Ishikawa (cell line): ENCODE data around the gene RLN3.
A peak's percentile ranks its signal among the peaks of the same experiment; 100 is the strongest.

Source experiments
- CEBPB ChIP-seq: IDR thresholded peaks from 2 replicates; pipeline ENCODE4 v1.6.1; 2012
- CREB1 ChIP-seq: IDR thresholded peaks from 2 replicates; pipeline ENCODE4 v1.6.1; 2012; ENCODE audit warnings: low read depth
- EGR1 ChIP-seq: IDR thresholded peaks from 2 replicates; pipeline ENCODE4 v1.6.1; 2012
- EP300 ChIP-seq: IDR thresholded peaks from 2 replicates; pipeline ENCODE4 v1.6.1; 2012; ENCODE audit warnings: borderline replicate concordance
- FOXM1 ChIP-seq: IDR thresholded peaks from 2 replicates; pipeline ENCODE4 v1.6.1; 2012; ENCODE audit warnings: low read depth, borderline replicate concordance
- NFIC ChIP-seq: IDR thresholded peaks from 2 replicates; pipeline ENCODE4 v1.6.1; 2012
- RAD21 ChIP-seq: IDR thresholded peaks from 2 replicates; pipeline ENCODE4 v1.6.1; 2012; ENCODE audit warnings: low read depth
- TAF1 ChIP-seq: IDR thresholded peaks from 2 replicates; pipeline ENCODE4 v1.6.1; 2012; ENCODE audit warnings: low read depth, mild to moderate bottlenecking
- TCF12 ChIP-seq: IDR thresholded peaks from 2 replicates; pipeline ENCODE4 v1.6.1; 2012; ENCODE audit warnings: low read depth
- TEAD4 ChIP-seq: IDR thresholded peaks from 2 replicates; pipeline ENCODE4 v1.6.1; 2012
- YY1 ChIP-seq: IDR thresholded peaks from 2 replicates; pipeline ENCODE4 v1.6.1; 2012; ENCODE audit warnings: low read depth
- ZBTB7A ChIP-seq: IDR thresholded peaks from 2 replicates; pipeline ENCODE4 v1.6.1; 2012; ENCODE audit warnings: low read depth
- TF ChIP-seq, protein P1 (sequence below): IDR thresholded peaks from 2 replicates; pipeline ENCODE4 v1.6.1; 2012; ENCODE audit warnings: low read depth, mild to moderate bottlenecking
- TF ChIP-seq, protein P2 (sequence below): IDR thresholded peaks from 2 replicates; pipeline ENCODE4 v1.6.1; 2012
- TF ChIP-seq, protein P3 (sequence below): IDR thresholded peaks from 2 replicates; pipeline ENCODE4 v1.6.1; 2012

RLN3 gene

DNA sequence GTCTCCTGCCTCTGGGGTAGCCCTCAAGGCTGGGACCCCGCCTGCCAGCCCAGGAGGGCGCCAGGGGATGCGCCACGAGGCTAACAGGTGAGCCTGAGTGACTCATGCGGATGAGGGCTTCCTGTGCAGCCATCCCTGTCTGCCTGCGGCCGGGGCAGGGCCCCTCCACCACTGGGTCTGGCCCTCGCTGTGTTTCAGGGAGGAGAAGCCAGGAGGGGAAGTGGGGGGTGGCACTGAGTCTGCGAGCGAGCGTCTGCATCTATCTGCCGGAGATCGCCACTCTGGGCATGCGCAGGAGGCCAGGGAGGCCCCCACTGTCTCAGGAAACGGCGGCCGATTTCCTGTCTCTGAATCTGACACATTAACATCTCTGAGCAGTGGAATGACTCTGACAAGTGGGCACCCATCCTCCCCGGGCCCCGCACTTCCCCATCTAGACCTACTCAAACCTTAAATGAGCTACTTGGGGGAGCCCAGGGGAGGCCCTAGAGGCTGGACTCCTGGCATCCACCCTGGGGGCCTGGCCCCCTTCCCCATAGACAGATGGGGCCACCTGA, 41.5 kb upstream of the RLN3 start:
- TF ChIP-seq, protein P1, sequence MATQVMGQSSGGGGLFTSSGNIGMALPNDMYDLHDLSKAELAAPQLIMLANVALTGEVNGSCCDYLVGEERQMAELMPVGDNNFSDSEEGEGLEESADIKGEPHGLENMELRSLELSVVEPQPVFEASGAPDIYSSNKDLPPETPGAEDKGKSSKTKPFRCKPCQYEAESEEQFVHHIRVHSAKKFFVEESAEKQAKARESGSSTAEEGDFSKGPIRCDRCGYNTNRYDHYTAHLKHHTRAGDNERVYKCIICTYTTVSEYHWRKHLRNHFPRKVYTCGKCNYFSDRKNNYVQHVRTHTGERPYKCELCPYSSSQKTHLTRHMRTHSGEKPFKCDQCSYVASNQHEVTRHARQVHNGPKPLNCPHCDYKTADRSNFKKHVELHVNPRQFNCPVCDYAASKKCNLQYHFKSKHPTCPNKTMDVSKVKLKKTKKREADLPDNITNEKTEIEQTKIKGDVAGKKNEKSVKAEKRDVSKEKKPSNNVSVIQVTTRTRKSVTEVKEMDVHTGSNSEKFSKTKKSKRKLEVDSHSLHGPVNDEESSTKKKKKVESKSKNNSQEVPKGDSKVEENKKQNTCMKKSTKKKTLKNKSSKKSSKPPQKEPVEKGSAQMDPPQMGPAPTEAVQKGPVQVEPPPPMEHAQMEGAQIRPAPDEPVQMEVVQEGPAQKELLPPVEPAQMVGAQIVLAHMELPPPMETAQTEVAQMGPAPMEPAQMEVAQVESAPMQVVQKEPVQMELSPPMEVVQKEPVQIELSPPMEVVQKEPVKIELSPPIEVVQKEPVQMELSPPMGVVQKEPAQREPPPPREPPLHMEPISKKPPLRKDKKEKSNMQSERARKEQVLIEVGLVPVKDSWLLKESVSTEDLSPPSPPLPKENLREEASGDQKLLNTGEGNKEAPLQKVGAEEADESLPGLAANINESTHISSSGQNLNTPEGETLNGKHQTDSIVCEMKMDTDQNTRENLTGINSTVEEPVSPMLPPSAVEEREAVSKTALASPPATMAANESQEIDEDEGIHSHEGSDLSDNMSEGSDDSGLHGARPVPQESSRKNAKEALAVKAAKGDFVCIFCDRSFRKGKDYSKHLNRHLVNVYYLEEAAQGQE, result no peak
- TF ChIP-seq TAF1, result no peak
- TF ChIP-seq, protein P2, sequence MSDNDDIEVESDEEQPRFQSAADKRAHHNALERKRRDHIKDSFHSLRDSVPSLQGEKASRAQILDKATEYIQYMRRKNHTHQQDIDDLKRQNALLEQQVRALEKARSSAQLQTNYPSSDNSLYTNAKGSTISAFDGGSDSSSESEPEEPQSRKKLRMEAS, result peak; percentile 66
- TF ChIP-seq TCF12, result peak; percentile 21; the same call in 1 of the 2 replicates

DNA sequence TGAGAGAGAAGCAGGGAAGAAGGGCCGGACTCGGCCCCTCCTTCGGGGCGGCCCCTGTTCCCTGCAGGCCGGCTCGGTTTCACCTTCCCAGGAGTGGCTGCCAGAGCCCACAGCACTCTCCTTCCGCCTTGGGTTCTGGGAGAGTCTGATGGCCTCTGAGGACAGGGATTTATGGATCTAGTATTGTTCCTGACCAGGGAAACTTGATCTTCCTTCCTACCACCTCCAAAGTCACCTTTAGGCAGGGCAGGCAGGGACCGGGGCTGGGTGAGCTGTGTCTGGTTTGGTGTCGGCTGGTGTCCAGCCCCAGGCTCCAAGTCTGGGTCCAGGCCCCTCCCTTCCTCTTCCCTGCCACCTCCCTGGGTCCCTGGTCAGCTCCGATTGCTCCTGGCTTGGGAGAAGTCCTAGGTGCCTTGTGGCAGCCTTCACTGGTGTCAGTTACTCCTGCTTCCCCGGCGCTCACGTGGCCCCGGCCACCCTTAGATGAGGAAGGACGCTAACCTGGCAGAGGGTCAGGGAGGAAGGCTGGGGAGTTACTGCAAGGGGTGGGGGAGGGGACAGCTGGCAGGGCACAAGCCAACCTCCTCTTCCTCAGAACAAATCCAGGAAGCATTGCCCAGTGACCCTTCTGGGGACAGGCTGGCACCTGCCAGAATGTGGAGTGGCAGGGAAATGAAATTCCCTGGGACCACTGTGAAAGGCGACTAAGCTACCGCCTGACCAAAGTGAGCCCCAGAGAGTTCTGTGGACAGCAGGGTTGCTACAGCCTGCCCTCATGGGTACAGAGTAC, 40.7 kb upstream of the RLN3 start:
- no peak for TF ChIP-seq EP300
- TF ChIP-seq, protein P3, sequence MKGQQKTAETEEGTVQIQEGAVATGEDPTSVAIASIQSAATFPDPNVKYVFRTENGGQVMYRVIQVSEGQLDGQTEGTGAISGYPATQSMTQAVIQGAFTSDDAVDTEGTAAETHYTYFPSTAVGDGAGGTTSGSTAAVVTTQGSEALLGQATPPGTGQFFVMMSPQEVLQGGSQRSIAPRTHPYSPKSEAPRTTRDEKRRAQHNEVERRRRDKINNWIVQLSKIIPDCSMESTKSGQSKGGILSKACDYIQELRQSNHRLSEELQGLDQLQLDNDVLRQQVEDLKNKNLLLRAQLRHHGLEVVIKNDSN, result peak; percentile 79
- TF ChIP-seq, protein P2, result 0 out of 2 replicates have a peak, but pooled peaks have one; percentile 39

DNA sequence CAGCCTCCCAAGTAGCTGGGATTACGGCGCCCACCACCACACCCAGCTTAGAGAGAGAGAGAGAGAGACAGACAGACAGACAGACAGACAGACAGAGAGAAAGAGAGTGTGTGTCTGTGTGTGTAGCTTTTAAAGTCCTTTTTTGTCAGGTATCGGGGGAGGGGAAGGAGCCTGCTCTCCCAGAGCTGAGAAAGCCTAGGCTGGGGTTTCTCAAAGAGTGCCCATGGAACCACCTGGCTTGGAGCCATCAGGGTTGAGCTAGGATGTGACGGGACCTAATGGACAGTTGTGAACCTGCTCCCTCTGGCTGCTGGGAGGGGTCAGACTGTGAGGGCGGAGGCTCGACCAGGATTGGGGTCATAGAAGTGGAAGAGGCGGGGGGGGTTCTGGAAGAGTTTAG, 38.5 kb upstream of the RLN3 start:
- no peak for TF ChIP-seq CEBPB
- TF ChIP-seq, protein P2, result no peak
- no peak for TF ChIP-seq CREB1
- TF ChIP-seq FOXM1, result no peak
- no peak for TF ChIP-seq ZBTB7A
- TF ChIP-seq, protein P3, result no peak
- no peak for TF ChIP-seq YY1
- TF ChIP-seq NFIC, result no peak
- no peak for TF ChIP-seq EP300
- TF ChIP-seq, protein P1, result no peak
- TF ChIP-seq TAF1, result no peak
- TF ChIP-seq TEAD4, result no peak
- TF ChIP-seq RAD21, result no peak
- no peak for TF ChIP-seq TCF12
- no peak for TF ChIP-seq EGR1

DNA sequence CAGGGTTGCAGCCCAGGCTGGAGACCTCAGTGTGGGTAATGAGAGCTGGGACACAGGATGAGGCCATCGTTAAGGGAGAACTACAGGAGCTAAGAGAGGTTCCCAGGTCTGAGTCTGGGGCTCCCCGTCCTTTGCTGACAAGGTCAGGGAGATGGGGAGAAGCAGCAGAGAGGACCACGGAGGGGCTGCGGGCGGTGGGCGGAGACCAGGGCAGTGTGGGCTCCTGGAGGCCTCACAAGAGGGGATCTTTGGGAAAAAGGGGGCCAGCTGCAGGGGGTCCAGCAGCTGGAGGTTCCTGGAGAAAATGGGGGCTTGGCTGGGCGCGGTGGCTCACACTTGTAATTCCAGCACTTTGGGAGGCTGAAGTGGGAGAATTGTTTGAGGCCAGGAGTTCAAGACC, 37.9 kb upstream of the RLN3 start:
- TF ChIP-seq ZBTB7A (no peak), FOXM1 (no peak), CEBPB (no peak), RAD21 (no peak)

DNA sequence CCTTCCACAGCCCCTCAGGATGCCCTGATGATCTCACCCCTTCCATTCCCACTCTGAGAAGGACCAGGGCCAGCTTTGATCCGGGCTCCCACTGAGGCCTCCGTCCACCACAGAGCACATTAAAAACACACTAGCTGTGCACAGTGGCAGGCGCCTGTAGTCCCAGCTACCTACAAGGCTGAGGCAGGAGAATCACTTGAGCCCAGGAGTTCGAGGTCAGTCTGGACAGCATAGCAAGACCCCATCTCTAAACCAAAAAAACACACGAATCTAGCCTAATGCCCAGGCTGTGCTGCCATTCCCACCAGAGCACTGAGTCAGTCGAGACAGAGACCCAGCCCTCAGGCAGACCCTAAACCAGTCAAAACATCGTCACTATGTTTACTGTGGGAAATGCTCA, 35.9 kb upstream of the RLN3 start:
- TF ChIP-seq CEBPB, result no peak

DNA sequence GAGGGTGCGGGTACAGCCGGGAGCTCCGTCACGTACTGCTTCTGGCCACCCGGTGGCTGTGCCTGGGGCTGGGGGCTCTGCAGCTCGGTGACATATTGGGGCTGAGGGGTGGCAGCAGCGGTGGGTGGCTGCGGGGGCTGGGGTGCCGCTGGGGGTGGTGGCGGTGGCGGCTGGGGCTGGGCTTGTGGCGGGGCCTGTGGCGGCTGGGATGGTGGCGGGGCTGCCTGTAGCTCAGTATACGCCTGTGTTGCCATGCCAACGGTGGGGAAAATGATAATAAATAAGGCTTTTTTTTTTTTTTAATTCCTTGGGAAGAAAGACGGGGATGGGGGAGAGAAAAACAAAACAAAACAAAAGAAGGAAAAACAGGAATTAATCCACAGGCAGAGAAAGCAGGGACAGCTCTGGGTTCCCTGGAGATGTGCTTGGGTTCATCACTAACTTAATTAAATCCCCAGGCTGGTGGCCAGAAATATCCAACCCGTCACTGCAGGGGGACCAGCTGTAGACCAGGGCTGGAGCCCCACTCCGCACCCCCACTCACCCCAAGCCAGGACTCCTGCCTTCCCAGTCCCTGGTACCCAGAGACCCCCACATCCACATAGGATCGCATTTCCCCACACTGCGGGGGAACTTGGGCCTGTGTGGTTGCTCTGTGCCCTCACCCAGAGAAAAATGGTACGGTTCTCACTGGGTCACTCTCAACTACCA, 34.2 kb upstream of the RLN3 start:
- no peak for TF ChIP-seq TAF1
- TF ChIP-seq CEBPB, result no peak
- TF ChIP-seq TEAD4, result no peak
- no peak for TF ChIP-seq FOXM1
- no peak for TF ChIP-seq RAD21
- TF ChIP-seq ZBTB7A, result no peak
- TF ChIP-seq EGR1, result no peak
- TF ChIP-seq EP300, result no peak
- no peak for TF ChIP-seq YY1
- no peak for TF ChIP-seq TCF12
- no peak for TF ChIP-seq CREB1
- TF ChIP-seq, protein P1, result no peak
- TF ChIP-seq NFIC, result no peak
- TF ChIP-seq, protein P2, result no peak
- TF ChIP-seq, protein P3, result no peak
